Effector memory CD4-positive, alpha-beta T cell (primary cell): Measurements from ENCODE around the gene TTLL11.

Experiments used
- DNase-seq, 3 donors: peaks; one replicate each; pipeline ENCODE4 v3.0.0-alpha.2; 2020
- H3K27ac ChIP-seq: 2 replicates; pipeline ENCODE4 v1.7.0; 2013; ENCODE audit warnings: mild to moderate bottlenecking, low read length, moderate library complexity; ENCODE audit not compliant: insufficient read depth, poor library complexity, severe bottlenecking
- H3K27me3 ChIP-seq: replicated peaks from 2 replicates; pipeline ENCODE4 v1.7.0; 2013; ENCODE audit warnings: mild to moderate bottlenecking, low read length; ENCODE audit not compliant: insufficient read depth, control insufficient read depth, poor library complexity, severe bottlenecking
- H3K36me3 ChIP-seq: 2 replicates; pipeline ENCODE4 v1.7.0; 2013; ENCODE audit warnings: mild to moderate bottlenecking, low read length, moderate library complexity; ENCODE audit not compliant: control insufficient read depth, insufficient read depth
- H3K4me1 ChIP-seq: 2 replicates; pipeline ENCODE4 v1.7.0; 2013; ENCODE audit warnings: low read length, mild to moderate bottlenecking; ENCODE audit not compliant: control insufficient read depth, insufficient read depth, poor library complexity, severe bottlenecking
- H3K4me3 ChIP-seq: 2 replicates; pipeline ENCODE4 v1.7.0; 2013; ENCODE audit warnings: low read length, low read depth, mild to moderate bottlenecking; ENCODE audit not compliant: insufficient read depth, poor library complexity, severe bottlenecking
- H3K9me3 ChIP-seq: 2 replicates; pipeline ENCODE4 v1.7.0; 2013; ENCODE audit warnings: mild to moderate bottlenecking, low read length, moderate library complexity; ENCODE audit not compliant: control insufficient read depth

TTLL11 gene

DNA sequence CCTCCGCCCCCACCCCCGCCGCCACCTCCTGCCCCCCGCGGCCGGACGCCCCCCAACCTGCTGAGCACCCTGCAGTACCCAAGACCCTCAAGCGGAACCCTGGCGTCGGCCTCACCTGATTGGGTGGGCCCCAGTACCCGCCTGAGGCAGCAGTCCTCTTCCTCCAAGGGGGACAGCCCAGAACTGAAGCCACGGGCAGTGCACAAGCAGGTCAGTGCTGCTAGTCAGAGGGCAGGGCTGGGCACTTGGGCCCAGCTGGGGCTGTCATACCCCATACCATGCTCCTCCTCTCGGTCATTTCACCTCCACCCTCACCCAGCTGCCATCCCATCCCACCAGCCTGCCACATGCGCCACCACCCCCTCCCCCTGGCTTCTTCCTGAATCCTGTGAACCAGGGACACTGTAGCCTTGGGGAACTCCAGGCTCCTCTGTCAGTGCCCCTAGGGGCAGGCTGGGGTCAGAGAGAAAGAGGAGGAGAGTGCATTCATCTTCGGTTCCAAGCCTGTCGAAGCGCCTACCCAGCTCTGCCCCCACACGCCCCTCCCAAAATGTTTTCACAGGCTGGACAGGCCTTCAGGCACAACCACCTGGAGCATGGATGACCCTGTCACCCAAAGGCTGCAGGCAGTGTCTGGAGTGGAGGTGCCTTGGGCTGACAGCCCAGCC is 319.7 kb downstream of the TTLL11 start:
- no peak for DNase-seq
- Histone ChIP-seq H3K4me1 (no peaks in the 10 kb centered on the region), H3K36me3 (no peaks in the 10 kb centered on the region)

DNA sequence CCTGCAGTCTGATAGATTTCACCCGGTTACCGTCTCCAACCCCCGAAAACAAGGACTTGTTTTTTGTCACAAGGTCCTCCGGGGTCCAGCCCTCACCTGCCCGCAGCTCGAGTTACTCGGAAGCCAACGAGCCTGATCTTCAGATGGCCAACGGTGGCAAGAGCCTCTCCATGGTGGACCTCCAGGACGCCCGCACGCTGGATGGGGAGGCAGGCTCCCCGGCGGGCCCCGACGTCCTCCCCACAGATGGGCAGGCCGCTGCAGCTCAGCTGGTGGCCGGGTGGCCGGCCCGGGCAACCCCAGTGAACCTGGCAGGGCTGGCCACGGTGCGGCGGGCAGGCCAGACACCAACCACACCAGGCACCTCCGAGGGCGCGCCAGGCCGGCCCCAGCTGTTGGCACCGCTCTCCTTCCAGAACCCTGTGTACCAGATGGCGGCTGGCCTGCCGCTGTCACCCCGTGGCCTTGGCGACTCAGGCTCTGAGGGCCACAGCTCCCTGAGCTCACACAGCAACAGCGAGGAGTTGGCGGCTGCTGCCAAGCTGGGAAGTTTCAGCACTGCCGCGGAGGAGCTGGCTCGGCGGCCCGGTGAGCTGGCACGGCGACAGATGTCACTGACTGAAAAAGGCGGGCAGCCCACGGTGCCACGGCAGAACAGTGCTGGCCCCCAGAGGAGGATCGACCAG is 320.4 kb downstream of the TTLL11 start:
- Histone ChIP-seq H3K27me3 (no peaks in the 10 kb centered on the region), H3K4me3 (no peak overlapping the region), H3K9me3 (no peaks in the 10 kb centered on the region), H3K27ac (no peak overlapping the region), H3K36me3 (no peaks in the 10 kb centered on the region), H3K4me1 (no peaks in the 10 kb centered on the region)
- no peak for DNase-seq

More for the DNA sequence above, 319.7 kb downstream of the TTLL11 start:
- Histone ChIP-seq H3K27ac (no peak overlapping the region), H3K27me3 (no peaks in the 10 kb centered on the region), H3K4me3 (no peak overlapping the region), H3K9me3 (no peaks in the 10 kb centered on the region)
